Raji (cell line): ENCODE measurements around the gene TTPAL.

Experiments
- POLR2A ChIP-seq: IDR thresholded peaks from 2 replicates; pipeline ENCODE4 v1.6.1; 2011; ENCODE audit warnings: low read depth, low read length, control low read depth; ENCODE audit not compliant: insufficient read depth

The TTPAL gene

DNA sequence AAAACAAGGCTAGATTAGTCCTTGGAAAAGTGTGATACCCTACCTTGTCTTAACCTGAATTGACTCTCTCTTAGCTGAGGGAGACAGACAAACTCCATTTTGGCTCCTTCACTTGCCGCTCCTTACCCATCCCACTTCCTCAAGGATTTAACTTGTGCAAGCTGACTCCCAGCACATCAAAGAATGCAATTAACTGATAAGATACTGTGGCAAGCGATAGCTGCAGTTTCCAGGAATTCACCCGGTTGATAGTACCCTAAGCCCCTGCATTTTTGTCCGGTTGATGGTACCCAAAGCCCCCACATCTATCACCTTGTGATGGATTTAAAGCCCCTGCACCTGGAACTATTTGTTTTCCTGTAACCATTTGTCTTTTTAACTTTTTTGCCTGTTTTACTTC is 48.1 kb downstream of the TTPAL start:
- no peak for TF ChIP-seq POLR2A

DNA sequence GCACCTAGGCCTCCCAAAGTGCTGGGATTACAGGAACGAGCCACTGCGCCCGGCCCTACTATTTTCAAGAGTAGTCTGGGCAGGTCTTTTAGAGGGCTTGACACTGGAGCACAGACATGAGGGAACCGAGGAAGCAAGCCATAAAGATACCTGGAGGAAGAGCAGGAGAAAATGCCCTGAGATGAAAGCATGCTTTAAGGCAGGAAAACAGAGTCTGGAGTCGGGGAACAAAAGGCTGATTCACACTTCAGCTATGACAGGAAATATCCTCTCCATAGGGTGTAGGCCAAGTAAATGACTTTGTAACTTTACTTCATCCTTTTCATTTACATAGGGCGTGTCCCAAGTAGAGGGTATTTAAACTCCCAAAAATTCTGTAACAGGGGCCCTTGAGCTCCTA is 50.5 kb downstream of the TTPAL start:
- no peak for TF ChIP-seq POLR2A

DNA sequence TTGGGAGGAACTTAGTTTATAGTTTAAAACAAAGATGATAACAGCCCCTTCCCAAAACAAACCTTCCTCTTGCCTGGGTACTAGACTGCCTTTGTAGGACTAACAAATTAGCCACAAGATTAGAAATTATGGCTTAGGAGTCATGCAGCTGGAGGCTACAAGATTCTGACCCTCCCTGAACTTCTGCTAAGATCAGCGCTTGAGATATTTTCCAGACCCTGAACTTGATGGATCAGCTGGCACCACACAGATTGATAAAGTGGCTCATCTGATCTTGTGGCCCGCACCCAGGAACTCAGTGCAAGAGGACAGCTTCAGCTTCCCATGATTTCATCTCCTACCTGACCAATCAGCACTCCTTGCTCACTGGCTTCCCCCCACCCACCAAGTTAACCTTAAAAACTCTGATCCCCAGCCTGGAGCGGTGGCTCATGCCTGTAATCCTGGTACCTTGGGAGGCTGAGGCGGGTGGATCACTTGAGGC is 52.1 kb downstream of the TTPAL start:
- no peak for TF ChIP-seq POLR2A

DNA sequence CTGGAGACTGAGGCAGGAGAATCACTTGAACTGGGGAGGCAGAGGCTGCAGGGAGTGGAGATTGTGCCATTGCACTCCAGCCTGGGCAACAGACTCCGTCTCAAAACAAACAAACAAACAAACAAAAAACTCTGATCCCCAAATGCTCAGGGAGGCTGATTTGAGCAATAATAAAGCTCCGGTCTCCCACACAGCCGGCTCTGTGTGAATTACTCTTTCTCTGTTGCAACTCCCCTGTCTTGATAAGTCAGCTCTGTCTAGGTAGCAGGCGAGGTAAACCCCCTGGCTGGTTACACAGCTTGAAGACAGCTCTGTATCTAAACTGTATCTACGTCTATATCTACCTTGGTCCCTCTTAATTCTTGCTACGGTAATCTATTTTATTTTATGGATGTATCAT is 52.6 kb downstream of the TTPAL start:
- TF ChIP-seq POLR2A, result no peak

DNA sequence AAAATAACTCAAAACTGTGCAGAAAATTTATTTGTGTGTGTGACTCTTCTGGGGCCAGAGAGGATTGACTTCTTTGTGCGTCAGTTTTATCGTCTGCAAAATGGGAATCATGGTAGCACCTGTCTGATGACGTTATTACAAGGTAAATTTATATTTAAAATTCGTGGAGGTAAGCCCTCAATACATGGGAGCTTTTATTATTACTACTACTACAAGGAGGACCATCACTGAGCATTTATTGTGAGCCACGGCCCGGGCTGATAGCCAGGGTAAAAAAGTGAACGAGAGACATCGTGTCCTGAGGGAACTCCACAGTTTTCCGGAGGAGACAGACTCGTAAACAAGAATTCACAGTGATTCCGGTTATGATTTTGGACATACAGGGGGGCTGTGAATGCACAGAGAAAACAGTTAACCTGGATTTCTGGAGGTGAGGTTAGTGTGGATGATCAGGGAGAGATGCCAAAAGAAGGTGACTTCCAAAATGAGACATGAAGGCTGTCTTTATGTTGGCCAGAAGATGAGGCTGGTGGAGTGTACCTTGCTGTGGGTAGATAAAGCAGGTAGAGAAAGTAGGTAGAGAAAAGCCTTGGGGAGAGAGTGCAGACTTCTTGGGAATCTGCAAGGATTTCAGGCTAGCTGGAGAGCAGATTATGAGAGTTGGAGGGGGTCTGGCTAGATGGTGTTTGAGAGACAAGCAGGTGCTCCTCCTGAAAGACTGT is 56.7 kb downstream of the TTPAL start:
- no peak for TF ChIP-seq POLR2A

DNA sequence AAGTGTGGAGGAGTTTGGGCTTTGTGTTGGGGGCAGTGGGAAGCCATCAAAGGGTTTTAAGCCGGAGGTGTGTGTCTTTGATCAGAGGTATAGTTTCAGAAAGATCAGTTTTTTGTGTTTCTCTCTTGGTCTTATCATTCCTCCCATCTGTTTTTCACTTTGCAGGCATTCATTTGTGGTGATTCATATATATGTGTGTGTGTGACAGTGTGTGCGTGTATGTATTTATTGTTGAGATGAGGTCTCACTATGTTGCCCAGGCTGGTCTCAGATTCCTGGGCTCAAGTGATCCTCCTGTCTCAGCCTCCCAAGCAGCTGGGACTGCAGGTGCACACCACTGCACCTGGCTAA is 57.3 kb downstream of the TTPAL start:
- TF ChIP-seq POLR2A, result no peak

DNA sequence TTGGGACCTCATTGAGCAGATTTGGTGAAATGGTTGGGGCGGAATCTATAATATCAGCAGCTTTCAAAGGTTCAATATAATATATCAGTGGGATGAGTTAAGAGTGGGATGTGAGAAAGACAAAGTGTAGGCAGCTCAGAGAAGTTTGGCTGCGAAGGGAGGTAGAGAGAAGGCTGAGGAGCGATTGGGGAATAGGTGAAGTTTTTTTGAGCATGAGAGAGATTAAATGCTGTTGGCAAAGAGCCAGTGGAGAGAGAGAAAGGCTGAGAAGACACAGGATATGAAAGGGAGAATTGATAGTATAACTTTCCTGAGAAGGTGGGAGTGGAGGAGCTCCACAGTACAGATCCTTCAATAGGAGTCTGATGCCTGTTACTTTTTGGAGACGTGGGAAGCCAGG is 58.3 kb downstream of the TTPAL start:
- TF ChIP-seq POLR2A, result no peak

DNA sequence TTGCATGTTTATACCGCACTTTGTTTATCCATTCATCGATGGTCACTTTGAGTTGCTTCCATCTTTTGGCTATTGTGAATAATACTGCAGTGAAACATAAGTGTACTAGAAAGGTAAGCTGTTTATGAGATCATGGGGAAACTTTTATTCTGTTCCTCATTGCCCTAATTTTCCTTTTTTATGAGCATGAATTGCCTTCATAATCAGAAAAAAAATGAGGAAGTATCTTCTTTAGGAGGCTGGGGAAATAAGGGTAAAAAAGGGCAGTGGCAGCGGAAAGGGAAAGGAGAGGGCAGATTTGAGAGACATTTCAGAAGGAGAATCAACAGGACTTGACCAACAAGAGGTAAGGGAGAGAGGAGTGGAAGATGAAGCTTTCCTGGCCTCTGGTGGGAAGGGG is 60.5 kb downstream of the TTPAL start:
- TF ChIP-seq POLR2A, result no peak

DNA sequence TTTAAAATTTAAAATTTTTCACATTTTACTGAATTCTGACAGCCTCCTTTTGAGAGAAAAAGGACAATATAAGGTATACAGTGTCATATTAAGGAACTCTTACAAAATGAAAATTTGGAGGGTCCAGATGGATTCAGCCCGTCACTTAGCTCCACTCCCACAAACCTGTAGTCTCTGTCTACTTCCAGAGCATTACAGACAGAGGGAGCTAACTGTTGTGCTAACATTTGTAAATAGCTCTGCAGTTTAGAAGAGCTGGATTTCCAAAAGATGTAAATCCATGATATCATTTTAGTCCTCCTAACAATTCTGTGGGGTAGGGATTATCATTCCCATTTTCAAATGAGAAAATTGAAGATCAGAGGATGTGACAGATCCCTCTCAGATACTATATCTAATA is 62.3 kb downstream of the TTPAL start:
- TF ChIP-seq POLR2A, result no peak

DNA sequence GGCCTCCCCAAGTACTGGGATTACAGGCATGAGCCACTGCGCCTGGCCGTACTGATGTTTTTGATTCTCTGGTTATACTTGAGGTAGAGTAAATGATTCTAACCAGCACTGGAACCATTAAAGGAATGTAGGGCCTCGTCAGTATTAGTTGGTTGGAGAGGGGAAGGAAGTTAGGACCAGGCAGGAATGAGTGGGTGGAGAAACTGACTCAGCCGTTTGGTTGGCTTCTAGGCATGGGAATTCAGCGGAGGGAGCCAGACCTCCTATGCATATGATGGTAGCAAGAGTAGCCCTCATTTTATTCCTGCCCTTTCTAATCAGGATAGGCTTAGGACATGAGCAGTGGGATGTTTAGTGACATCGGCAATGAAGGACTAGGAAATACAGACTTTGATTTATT is 65.2 kb downstream of the TTPAL start:
- TF ChIP-seq POLR2A, result no peak

DNA sequence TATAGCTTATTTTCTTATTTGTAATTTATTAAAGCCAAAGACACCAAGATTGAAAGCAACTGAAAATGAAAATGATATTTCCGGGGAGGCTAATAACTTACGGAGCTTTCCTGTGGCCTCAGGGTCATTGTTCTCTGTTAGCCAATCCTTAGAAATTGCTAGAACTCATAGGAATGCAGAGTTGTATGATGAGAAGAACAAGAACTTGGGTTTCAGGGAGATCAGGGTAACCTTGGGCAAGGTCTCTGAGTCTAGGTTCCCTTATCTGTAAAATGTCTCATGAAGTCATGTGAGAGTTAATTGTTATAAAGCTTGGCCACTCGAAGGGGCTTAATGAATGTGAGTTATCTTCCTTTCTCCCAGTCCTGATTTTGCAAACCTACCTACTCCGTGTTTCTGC is 66.3 kb downstream of the TTPAL start:
- no peak for TF ChIP-seq POLR2A

DNA sequence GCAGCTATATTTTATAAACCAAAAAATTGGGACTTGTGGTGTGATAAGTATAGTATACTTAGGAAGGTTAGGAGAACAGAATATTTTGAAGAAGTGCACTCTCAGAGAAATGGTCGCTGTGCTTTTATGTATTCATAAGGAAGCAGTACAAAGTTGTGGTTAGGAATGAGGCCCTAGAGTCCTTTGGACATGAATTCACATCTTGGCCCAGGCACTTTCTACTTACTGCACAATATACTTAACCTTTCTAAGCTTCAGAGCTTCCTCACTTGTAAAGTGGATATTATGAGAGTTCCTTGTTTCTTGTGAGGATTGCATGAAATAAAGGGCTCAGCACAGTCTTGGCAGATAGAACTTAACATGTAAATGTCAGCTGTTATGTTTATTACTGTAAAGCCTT is 67.2 kb downstream of the TTPAL start:
- no peak for TF ChIP-seq POLR2A

DNA sequence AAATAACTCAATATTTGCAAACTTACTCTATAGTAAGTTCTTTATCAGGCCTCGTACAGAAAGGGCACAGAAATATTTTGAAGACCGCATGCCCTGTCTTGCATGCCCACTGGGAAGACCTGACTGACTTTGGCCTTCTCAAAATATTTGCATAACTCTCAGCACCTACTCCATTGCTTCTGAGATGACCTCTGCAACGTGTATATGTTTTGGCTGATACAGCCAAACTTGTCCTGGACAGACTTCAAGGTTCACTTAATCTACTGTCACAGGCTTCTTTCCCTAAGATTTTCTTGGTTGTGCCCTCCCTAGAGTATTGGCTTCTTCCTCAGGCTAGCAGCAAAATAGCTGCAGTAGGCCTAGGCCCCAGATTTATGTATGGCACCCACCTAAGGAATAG is 67.7 kb downstream of the TTPAL start:
- TF ChIP-seq POLR2A, result no peak
